Activated CD4-positive, alpha-beta T cell treated with anti-CD3 and anti-CD28 coated beads, Interleukin-2, amount 50 U/mL, for 48 hours (primary cell): ENCODE measurements around the gene PAM.

Experiments used
- DNase-seq, 2 experiments: peaks; one replicate each; pipeline ENCODE4 v3.0.0-alpha.2; 2020

Gene PAM

GRCh38 chr5:102782217-102782872 is 27.2 kb downstream of the PAM start:
- no peak for DNase-seq

GRCh38 chr5:102787134-102787533 is 32.0 kb downstream of the PAM start:
- no peak for DNase-seq

GRCh38 chr5:102788788-102789187 is 33.7 kb downstream of the PAM start:
- no peak for DNase-seq

- no peak for DNase-seq
These were observed 34.4 kb downstream of the PAM start for GRCh38 chr5:102789469-102789868.

- no peak for DNase-seq
These were observed 35.6 kb downstream of the PAM start for GRCh38 chr5:102790748-102791147.

- DNase-seq, result no peak
These were observed 37.6 kb downstream of the PAM start for GRCh38 chr5:102792705-102793104.

- DNase-seq, result no peak
These were observed 38.9 kb downstream of the PAM start for GRCh38 chr5:102794047-102794446.

GRCh38 chr5:102794677-102795331 is 39.7 kb downstream of the PAM start:
- DNase-seq, result no peak

GRCh38 chr5:102795526-102795925 is 40.4 kb downstream of the PAM start:
- DNase-seq, result no peak

- no peak for DNase-seq
These were observed 40.9 kb downstream of the PAM start for GRCh38 chr5:102796009-102796408.

GRCh38 chr5:102796498-102796897 is 41.4 kb downstream of the PAM start:
- DNase-seq, result no peak

GRCh38 chr5:102797322-102797884 is 42.3 kb downstream of the PAM start:
- DNase-seq, result no peak

- no peak for DNase-seq
These were observed 43.1 kb downstream of the PAM start for GRCh38 chr5:102798104-102798785.

- no peak for DNase-seq
These were observed 43.9 kb downstream of the PAM start for GRCh38 chr5:102799017-102799416.

- no peak for DNase-seq
These were observed 45.3 kb downstream of the PAM start for GRCh38 chr5:102800427-102800826.

- no peak for DNase-seq
These were observed 46.3 kb downstream of the PAM start for GRCh38 chr5:102801371-102801770.

- no peak for DNase-seq
These were observed 47.8 kb downstream of the PAM start for GRCh38 chr5:102802708-102803458.

GRCh38 chr5:102807878-102808502 is 52.9 kb downstream of the PAM start:
- DNase-seq, result no peak

- no peak for DNase-seq
These were observed 53.9 kb downstream of the PAM start for GRCh38 chr5:102809033-102809432.

GRCh38 chr5:102811972-102812371 is 56.9 kb downstream of the PAM start:
- no peak for DNase-seq

GRCh38 chr5:102813740-102814139 is 58.6 kb downstream of the PAM start:
- no peak for DNase-seq

- DNase-seq, result no peak
These were observed 60.0 kb downstream of the PAM start for GRCh38 chr5:102815084-102815483.
